Colonic mucosa (tissue), 4 donors: Measurements from ENCODE around the gene PPP1R7. TPM values are rescaled to one million over a fixed set of nuclear protein-coding genes. Genes with fewer than 3 reads are reported as not detected.

Source experiments
- DNase-seq: peaks from one replicate; pipeline ENCODE4 v3.0.0-alpha.2; 2020
- H3K27ac ChIP-seq: fragments of 200-600 bp; one replicate; pipeline ENCODE4 v1.8.0; 2021
- H3K27me3 ChIP-seq: fragments of 200-600 bp; one replicate; pipeline ENCODE4 v1.8.0; 2021
- H3K36me3 ChIP-seq: fragments of 200-600 bp; one replicate; pipeline ENCODE4 v1.8.0; 2021
- H3K4me1 ChIP-seq: fragments of 200-600 bp; one replicate; pipeline ENCODE4 v1.8.0; 2021; ENCODE audit warnings: mild to moderate bottlenecking
- H3K4me3 ChIP-seq: fragments of 200-600 bp; one replicate; pipeline ENCODE4 v1.8.0; 2021
- H3K9ac ChIP-seq, 2 donors: one replicate each; pipeline ENCODE4 v1.7.0; 2013; ENCODE audit warnings: control low read depth in 2 of 2, low read depth in 2 of 2, low read length in 2 of 2
- H3K9me3 ChIP-seq: fragments of 200-600 bp; one replicate; pipeline ENCODE4 v1.8.0; 2021
- intact Hi-C: fragments of 100-400 bp; cut with DNase I; formaldehyde crosslinking; loops from one replicate; pipeline ENCODE4 v1.14.1; 2022
- total RNA-seq, 2 donors: library from RNA; stranded (reverse); fragmentation: NEBNext Ultra II Directional in 1 of 2; extraction: Animal tissue kit (Norgen Biotek cat#: 25700) in 1 of 2; gene quantifications; one replicate each; pipeline ENCODE4 v1.2.1, GENCODE V29; 2021
- TF ChIP-seq, protein P1 (sequence below): fragments of 200-600 bp; IDR thresholded peaks from one replicate; pipeline ENCODE4 v1.8.0; 2022; ENCODE audit warnings: antibody characterized with exemption, mild to moderate bottlenecking
- donor health status: healthy.
- donor health status: DM: no; HTN: no; CAD: no.
- donor health status: DM: no; HTN: no; CAD: no.

PPP1R7 gene
- total RNA-seq, 2 donors from 2014 or later: 74.7 to 77.8 TPM

GRCh38 chr2:241110607-241111439, 39.4 kb upstream of the PPP1R7 start:
- Histone ChIP-seq H3K27me3 (no peaks in the 10 kb centered on the region), H3K27ac (no peak overlapping the region), H3K4me3 (no peak overlapping the region), H3K36me3 (no peaks in the 10 kb centered on the region), H3K4me1 (no peaks in the 10 kb centered on the region), H3K9me3 (no peaks in the 10 kb centered on the region), H3K9ac (no peak overlapping the region)
- intact Hi-C loops: no loop called here
- TF ChIP-seq, protein P1, sequence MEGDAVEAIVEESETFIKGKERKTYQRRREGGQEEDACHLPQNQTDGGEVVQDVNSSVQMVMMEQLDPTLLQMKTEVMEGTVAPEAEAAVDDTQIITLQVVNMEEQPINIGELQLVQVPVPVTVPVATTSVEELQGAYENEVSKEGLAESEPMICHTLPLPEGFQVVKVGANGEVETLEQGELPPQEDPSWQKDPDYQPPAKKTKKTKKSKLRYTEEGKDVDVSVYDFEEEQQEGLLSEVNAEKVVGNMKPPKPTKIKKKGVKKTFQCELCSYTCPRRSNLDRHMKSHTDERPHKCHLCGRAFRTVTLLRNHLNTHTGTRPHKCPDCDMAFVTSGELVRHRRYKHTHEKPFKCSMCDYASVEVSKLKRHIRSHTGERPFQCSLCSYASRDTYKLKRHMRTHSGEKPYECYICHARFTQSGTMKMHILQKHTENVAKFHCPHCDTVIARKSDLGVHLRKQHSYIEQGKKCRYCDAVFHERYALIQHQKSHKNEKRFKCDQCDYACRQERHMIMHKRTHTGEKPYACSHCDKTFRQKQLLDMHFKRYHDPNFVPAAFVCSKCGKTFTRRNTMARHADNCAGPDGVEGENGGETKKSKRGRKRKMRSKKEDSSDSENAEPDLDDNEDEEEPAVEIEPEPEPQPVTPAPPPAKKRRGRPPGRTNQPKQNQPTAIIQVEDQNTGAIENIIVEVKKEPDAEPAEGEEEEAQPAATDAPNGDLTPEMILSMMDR: no peak
- no peak for DNase-seq

- H3K27ac ChIP-seq: no peak overlapping the region
- intact Hi-C loops: no loop called here
- DNase-seq: no peak
- no peak overlapping the region for H3K4me3 ChIP-seq
- no peak overlapping the region for H3K9ac ChIP-seq
- TF ChIP-seq, protein P1: no peak
- no peaks in the 10 kb centered on the region for H3K27me3 ChIP-seq
- H3K9me3 ChIP-seq: no peaks in the 10 kb centered on the region
- no peaks in the 10 kb centered on the region for H3K4me1 ChIP-seq
- H3K36me3 ChIP-seq: no peaks in the 10 kb centered on the region
Measured at GRCh38 chr2:241111440-241111805, 38.8 kb upstream of the PPP1R7 start.

GRCh38 chr2:241112046-241112445, 38.2 kb upstream of the PPP1R7 start:
- Histone ChIP-seq H3K27me3 (no peaks in the 10 kb centered on the region), H3K9me3 (no peaks in the 10 kb centered on the region), H3K9ac (no peak overlapping the region), H3K36me3 (no peaks in the 10 kb centered on the region), H3K27ac (no peak overlapping the region), H3K4me3 (no peak overlapping the region), H3K4me1 (no peaks in the 10 kb centered on the region)
- DNase-seq: no peak
- TF ChIP-seq, protein P1: no peak
- intact Hi-C loops: no loop called here

GRCh38 chr2:241112592-241112991, 37.7 kb upstream of the PPP1R7 start:
- no peak for DNase-seq
- TF ChIP-seq, protein P1: no peak
- intact Hi-C loops: no loop called here
- no peak overlapping the region for H3K27ac ChIP-seq
- H3K9me3 ChIP-seq: no peaks in the 10 kb centered on the region
- no peaks in the 10 kb centered on the region for H3K27me3 ChIP-seq
- H3K36me3 ChIP-seq: no peaks in the 10 kb centered on the region
- no peak overlapping the region for H3K9ac ChIP-seq
- no peaks in the 10 kb centered on the region for H3K4me1 ChIP-seq
- H3K4me3 ChIP-seq: no peak overlapping the region

DNA sequence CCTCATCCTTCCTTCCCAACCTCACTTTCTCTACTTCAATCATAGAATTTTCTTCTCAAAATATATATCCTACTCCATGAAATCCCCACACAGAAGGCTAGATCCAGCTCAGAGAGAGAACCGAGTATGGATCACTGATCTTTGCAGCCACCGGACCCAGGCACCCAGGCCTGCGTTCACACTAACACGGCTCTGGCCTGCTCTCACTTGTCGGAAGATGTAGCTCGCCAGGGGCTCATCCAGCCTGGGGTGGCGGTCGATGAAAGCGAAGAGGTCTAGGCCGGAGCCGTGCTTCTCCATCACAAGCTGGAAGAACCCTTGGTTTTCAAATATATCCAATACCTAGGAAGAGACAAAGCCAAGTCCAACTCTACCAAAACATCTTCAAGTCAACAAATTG, 35.4 kb upstream of the PPP1R7 start:
- Histone ChIP-seq H3K4me1 (no peaks in the 10 kb centered on the region), H3K27ac (no peak overlapping the region), H3K36me3 (no peaks in the 10 kb centered on the region), H3K4me3 (no peak overlapping the region), H3K27me3 (no peaks in the 10 kb centered on the region), H3K9me3 (no peaks in the 10 kb centered on the region), H3K9ac (no peak overlapping the region)
- DNase-seq: no peak
- intact Hi-C loops: no loop called here
- TF ChIP-seq, protein P1: no peak
